Hematopoietic multipotent progenitor cell treated with erythropoietin and hydrocortisone succinate and interleukin-3 and kit ligand, for 17 days (in vitro differentiated cells): ENCODE results near the gene TYROBP.
"Not testable (repeated sequence)": the region's sequence is repeated elsewhere in the genome, so short reads cannot be mapped to it uniquely, and the experiment has no call there.

Experiments used
- DNase-seq: peaks from one replicate; pipeline ENCODE4 v3.0.0-alpha.2; 2015; ENCODE audit warnings: low spot score

Gene TYROBP

GRCh38 chr19:35908010-35908441 is at the start of gene TYROBP:
TYROBP (minus strand) TSS chr19:35908295; CDS start chr19:35908228, 67 bp downstream.
- no peak for DNase-seq

- DNase-seq, result not testable (repeated sequence)
Observed at GRCh38 chr19:35957411-35957810, 49.3 kb upstream of the TYROBP start.

- DNase-seq, result no peak
Observed at GRCh38 chr19:35955881-35956634, 48.0 kb upstream of the TYROBP start.

GRCh38 chr19:35949131-35949530 is 41.0 kb upstream of the TYROBP start:
- no peak for DNase-seq

- no peak for DNase-seq
Observed at GRCh38 chr19:35946203-35946602, 38.1 kb upstream of the TYROBP start.

GRCh38 chr19:35945121-35945790 is 37.2 kb upstream of the TYROBP start:
- no peak for DNase-seq

GRCh38 chr19:35944556-35944955 is 36.5 kb upstream of the TYROBP start:
- no peak for DNase-seq

- DNase-seq, result no peak
Observed at GRCh38 chr19:35943321-35944301, 35.5 kb upstream of the TYROBP start.

GRCh38 chr19:35942235-35942634 is 34.1 kb upstream of the TYROBP start:
- no peak for DNase-seq

GRCh38 chr19:35940839-35941238 is 32.7 kb upstream of the TYROBP start:
- no peak for DNase-seq

GRCh38 chr19:35940078-35940775 is 32.1 kb upstream of the TYROBP start:
- DNase-seq, result no peak

GRCh38 chr19:35939307-35940077 is 31.4 kb upstream of the TYROBP start:
- no peak for DNase-seq

- no peak for DNase-seq
Observed at GRCh38 chr19:35938282-35939224, 30.5 kb upstream of the TYROBP start.

GRCh38 chr19:35937345-35938281 is 29.5 kb upstream of the TYROBP start:
- no peak for DNase-seq

- no peak for DNase-seq
Observed at GRCh38 chr19:35936738-35937268, 28.7 kb upstream of the TYROBP start.

- no peak for DNase-seq
Observed at GRCh38 chr19:35935911-35936737, 28.0 kb upstream of the TYROBP start, which contains the start of gene LRFN3. LRFN3 (plus strand) TSS chr19:35936374; CDS start chr19:35939426, 3,052 bp downstream.

- no peak for DNase-seq
Observed at GRCh38 chr19:35932291-35932936, 24.3 kb upstream of the TYROBP start.
